HCT116 (cell line): ENCODE measurements around the gene MLX. TPM values are rescaled to one million over a fixed set of nuclear protein-coding genes. Genes with fewer than 3 reads are reported as not detected.

ENCODE experiments used
- ATAC-seq: fragments of 200-7000 bp; cut with Tn5 transposase; 2 replicates; pipeline ENCODE4 v1.9.1; 2020; ENCODE audit warnings: mild to moderate bottlenecking, moderate library complexity
- BruUV-seq: library from RNA; stranded (reverse); fragments of 400-500 nt; replicated peaks from 2 replicates; lab custom pipeline; 2021; lab: Mats Ljungman, UMichigan
- CTCF ChIA-PET: fragments of 300-600 bp; sonication (Branson Sonifier 250); formaldehyde crosslinking; loops from one replicate; lab custom pipeline; 2021; ENCODE audit warnings: antibody characterized with exemption; lab: Charles Lee
- POLR2A ChIA-PET: fragments of 300-600, 350-600 bp; sonication (Branson Sonifier 250); formaldehyde crosslinking; loops from one replicate; lab custom pipeline; 2021; ENCODE audit warnings: antibody characterized with exemption; lab: Charles Lee
- RAD21 ChIA-PET, 2 experiments: fragments of 300-600 bp; sonication (Branson Sonifier 250); formaldehyde crosslinking; loops; one replicate each; lab custom pipeline; 2023; ENCODE audit warnings: low total read pairs in 2 of 2; ENCODE audit not compliant: uncharacterized antibody in 2 of 2, unreplicated experiment in 2 of 2, low non-redundant PET in 1 of 2; lab: Charles Lee
- DNase-seq: peaks from one replicate; pipeline ENCODE4 v3.0.0-alpha.2; 2010; ENCODE audit warnings: low read depth, low spot score
- H2AFZ ChIP-seq: fragments of 200-600 bp; shearing (Covaris generic), sonication (generic); 2 replicates; pipeline ENCODE4 v1.6.1; 2017; ENCODE audit warnings: low read depth, mixed run types, mixed read lengths, antibody characterized with exemption, low read length; ENCODE audit not compliant: poor library complexity, severe bottlenecking
- H3K27ac ChIP-seq: 2 replicates; pipeline ENCODE4 v1.5.1; 2012; ENCODE audit warnings: low read depth, low read length
- H3K27me3 ChIP-seq: fragments of 200-600 bp; sonication (generic); 2 replicates; pipeline ENCODE4 v1.6.1; 2016; ENCODE audit warnings: mixed run types, low read length, mixed read lengths; ENCODE audit not compliant: insufficient read depth
- H3K36me3 ChIP-seq, 2 experiments: fragments of 200-500 bp in 1 of 2; fragments of 200-600 bp in 1 of 2; sonication (Bioruptor generic) in 1 of 2; sonication (generic) in 1 of 2; 2 replicates each; pipeline versions ENCODE4 v1.5.1 to v1.6.1; 2014 to 2016; ENCODE audit warnings: low read length in 2 of 2, inconsistent platforms in 1 of 2, mixed read lengths in 1 of 2, mixed run types in 1 of 2; ENCODE audit not compliant: insufficient read depth in 2 of 2, control insufficient read depth in 1 of 2
- H3K4me1 ChIP-seq, 2 experiments: fragments of 200-600 bp in 1 of 2; sonication (generic) in 1 of 2; 2 replicates each; pipeline versions ENCODE4 v1.5.1 to v1.6.1; 2012 to 2017; ENCODE audit warnings: low read length in 2 of 2, inconsistent platforms in 1 of 2, mild to moderate bottlenecking in 1 of 2, mixed read lengths in 1 of 2, mixed run types in 1 of 2, moderate library complexity in 1 of 2; ENCODE audit not compliant: insufficient read depth in 2 of 2, control insufficient read depth in 1 of 2
- H3K4me2 ChIP-seq: fragments of 200-600 bp; sonication (generic); 2 replicates; pipeline ENCODE4 v1.6.1; 2017; ENCODE audit warnings: mixed run types, low read length, mixed read lengths
- H3K4me3 ChIP-seq, 2 experiments: fragments of 200-600 bp in 1 of 2; sonication (generic) in 1 of 2; replicated peaks in 1 of 2; 2 replicates each; pipeline ENCODE4 v1.5.1; 2011 to 2016; ENCODE audit warnings: low read length in 2 of 2, control low read depth in 1 of 2, low read depth in 1 of 2, mild to moderate bottlenecking in 1 of 2, mixed read lengths in 1 of 2, mixed run types in 1 of 2
- H3K79me2 ChIP-seq: fragments of 200-600 bp; sonication (generic); 2 replicates; pipeline ENCODE4 v1.6.1; 2017; ENCODE audit warnings: mild to moderate bottlenecking, mixed run types, low read length, moderate library complexity, mixed read lengths; ENCODE audit not compliant: insufficient read depth
- H3K9ac ChIP-seq: fragments of 200-600 bp; sonication (generic); 2 replicates; pipeline ENCODE4 v1.6.1; 2016; ENCODE audit warnings: low read length, mixed read lengths
- H3K9me2 ChIP-seq: fragments of 200-600 bp; sonication (generic), shearing (Covaris generic); 2 replicates; pipeline ENCODE4 v1.6.1; 2017; ENCODE audit warnings: mixed run types, mild to moderate bottlenecking, moderate library complexity; ENCODE audit not compliant: insufficient read depth
- H3K9me3 ChIP-seq, 2 experiments: fragments of 200-500 bp in 1 of 2; fragments of 200-600 bp in 1 of 2; sonication (Bioruptor generic) in 1 of 2; sonication (generic) in 1 of 2; 2 replicates each; pipeline ENCODE4 v1.6.1; 2014 to 2017; ENCODE audit warnings: low read length in 2 of 2, mixed read lengths in 2 of 2, inconsistent platforms in 1 of 2, low read depth in 1 of 2, mild to moderate bottlenecking in 1 of 2, mixed run types in 1 of 2, moderate library complexity in 1 of 2; ENCODE audit not compliant: control insufficient read depth in 1 of 2, insufficient read depth in 1 of 2
- H4K20me1 ChIP-seq: fragments of 200-600 bp; sonication (generic), shearing (Covaris generic); 2 replicates; pipeline ENCODE4 v1.6.1; 2017; ENCODE audit warnings: mixed run types, mild to moderate bottlenecking, moderate library complexity; ENCODE audit not compliant: insufficient read depth
- CEBPB ChIP-seq: IDR thresholded peaks from 2 replicates; pipeline ENCODE4 v1.6.1; 2012; ENCODE audit warnings: low read depth
- EGR1 ChIP-seq: IDR thresholded peaks from 2 replicates; pipeline ENCODE4 v1.6.1; 2012; ENCODE audit warnings: low read depth
- ELF1 ChIP-seq: IDR thresholded peaks from 2 replicates; pipeline ENCODE4 v1.6.1; 2012; ENCODE audit warnings: low read depth, borderline replicate concordance
- EZH2 ChIP-seq: fragments of 200-600 bp; sonication (generic); IDR thresholded peaks from 2 replicates; pipeline ENCODE4 v1.6.1; 2017; ENCODE audit warnings: antibody characterized with exemption, mixed run types
- EZH2phosphoT487 ChIP-seq: fragments of 200-600 bp; IDR thresholded peaks from 2 replicates; pipeline ENCODE4 v1.6.1; 2018; ENCODE audit warnings: antibody characterized with exemption, borderline replicate concordance
- FOSL1 ChIP-seq: IDR thresholded peaks from 2 replicates; pipeline ENCODE4 v1.6.1; 2012; ENCODE audit warnings: low read depth
- POLR2A ChIP-seq: IDR thresholded peaks from 2 replicates; pipeline ENCODE4 v1.7.0; 2011; ENCODE audit warnings: borderline replicate concordance; ENCODE audit not compliant: insufficient read depth, insufficient read length; ENCODE audit errors: extremely low read depth
- POLR2AphosphoS5 ChIP-seq: IDR thresholded peaks from 2 replicates; pipeline ENCODE4 v1.6.1; 2011; ENCODE audit warnings: mild to moderate bottlenecking, low read depth, low read length, moderate library complexity
- SIN3A ChIP-seq: IDR thresholded peaks from 2 replicates; pipeline ENCODE4 v1.6.1; 2012; ENCODE audit warnings: low read depth
- TCF7L2 ChIP-seq: IDR thresholded peaks from 2 replicates; pipeline ENCODE4 v1.7.0; 2011; ENCODE audit warnings: borderline replicate concordance, inconsistent platforms; ENCODE audit not compliant: insufficient read depth, insufficient read length; ENCODE audit errors: extremely low read depth
- YY1 ChIP-seq: IDR thresholded peaks from 2 replicates; pipeline ENCODE4 v1.6.1; 2011; ENCODE audit warnings: low read length, low read depth, moderate library complexity, mild to moderate bottlenecking; ENCODE audit not compliant: insufficient replicate concordance; ENCODE audit errors: extremely low read depth
- ZFX ChIP-seq: fragments of 450-650 bp; IDR thresholded peaks from 2 replicates; pipeline ENCODE4 v1.6.1; 2017
- intact Hi-C: fragments of 100-400 bp; cut with micrococcal nuclease; formaldehyde crosslinking; loops from 2 replicates; pipeline ENCODE4 v1.10.0; 2022
- total RNA-seq: library from RNA; stranded (reverse); gene quantifications from one replicate; pipeline ENCODE4 v1.2.1, GENCODE V29; 2021; ENCODE audit not compliant: unreplicated experiment
- TF ChIP-seq, protein P1 (sequence below): IDR thresholded peaks from 2 replicates; pipeline ENCODE4 v1.6.1; 2012
- TF ChIP-seq, protein P2 (sequence below), 3 experiments: fragments of 200-600 bp in 1 of 3; sonication (generic) in 1 of 3; IDR thresholded peaks in 2 of 3; conservative IDR thresholded peaks in 1 of 3; 2 replicates each; pipeline ENCODE4 v1.5.1; 2012 to 2017; ENCODE audit warnings: low read depth in 2 of 3, low read length in 2 of 3, antibody characterized with exemption in 1 of 3, borderline replicate concordance in 1 of 3, control low read depth in 1 of 3, mild to moderate bottlenecking in 1 of 3, mixed read lengths in 1 of 3, mixed run types in 1 of 3, moderate library complexity in 1 of 3; ENCODE audit not compliant: insufficient read depth in 1 of 3
- TF ChIP-seq, protein P3 (sequence below): IDR thresholded peaks from 2 replicates; pipeline ENCODE4 v1.6.1; 2012; ENCODE audit warnings: low read depth

The MLX gene
- total RNA-seq, 1 experiment from 2014 or later, result 47.9 TPM

DNA sequence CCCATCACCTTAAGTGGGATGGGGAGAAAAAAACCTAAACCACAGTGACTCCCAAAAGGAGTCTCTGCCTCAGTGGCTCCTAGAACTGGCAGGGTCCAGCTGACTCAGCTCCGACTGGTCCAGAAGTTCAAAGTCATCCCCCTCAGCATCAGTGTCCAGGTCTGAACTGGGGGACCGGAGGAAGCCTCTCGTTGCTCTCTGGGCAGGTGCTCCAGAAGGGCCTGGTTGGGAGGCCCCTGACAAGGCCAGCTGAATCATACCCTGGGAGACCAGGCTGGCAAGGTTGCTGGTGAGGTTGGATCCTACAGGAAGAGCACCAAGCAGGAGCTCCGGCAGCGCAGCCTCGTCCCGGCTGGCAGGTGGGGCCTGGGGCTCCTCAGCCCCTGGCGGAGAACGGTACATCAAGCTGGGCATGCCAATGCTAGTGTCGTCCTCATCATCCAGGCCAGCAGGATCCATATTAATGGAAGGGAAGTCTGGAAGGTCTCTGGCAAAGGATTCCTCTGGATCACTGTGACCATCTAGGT lies 14.9 kb downstream of the MLX start:
- TF ChIP-seq EGR1 (no peak), EZH2 (no peak), CEBPB (no peak), ZFX (no peak), POLR2AphosphoS5 (no peak), SIN3A (no peak), FOSL1 (no peak), EZH2phosphoT487 (no peak), TCF7L2 (no peak), ELF1 (no peak), POLR2A (no peak), YY1 (no peak)
- TF ChIP-seq, protein P1, sequence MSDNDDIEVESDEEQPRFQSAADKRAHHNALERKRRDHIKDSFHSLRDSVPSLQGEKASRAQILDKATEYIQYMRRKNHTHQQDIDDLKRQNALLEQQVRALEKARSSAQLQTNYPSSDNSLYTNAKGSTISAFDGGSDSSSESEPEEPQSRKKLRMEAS, result no peak
- TF ChIP-seq, protein P2, sequence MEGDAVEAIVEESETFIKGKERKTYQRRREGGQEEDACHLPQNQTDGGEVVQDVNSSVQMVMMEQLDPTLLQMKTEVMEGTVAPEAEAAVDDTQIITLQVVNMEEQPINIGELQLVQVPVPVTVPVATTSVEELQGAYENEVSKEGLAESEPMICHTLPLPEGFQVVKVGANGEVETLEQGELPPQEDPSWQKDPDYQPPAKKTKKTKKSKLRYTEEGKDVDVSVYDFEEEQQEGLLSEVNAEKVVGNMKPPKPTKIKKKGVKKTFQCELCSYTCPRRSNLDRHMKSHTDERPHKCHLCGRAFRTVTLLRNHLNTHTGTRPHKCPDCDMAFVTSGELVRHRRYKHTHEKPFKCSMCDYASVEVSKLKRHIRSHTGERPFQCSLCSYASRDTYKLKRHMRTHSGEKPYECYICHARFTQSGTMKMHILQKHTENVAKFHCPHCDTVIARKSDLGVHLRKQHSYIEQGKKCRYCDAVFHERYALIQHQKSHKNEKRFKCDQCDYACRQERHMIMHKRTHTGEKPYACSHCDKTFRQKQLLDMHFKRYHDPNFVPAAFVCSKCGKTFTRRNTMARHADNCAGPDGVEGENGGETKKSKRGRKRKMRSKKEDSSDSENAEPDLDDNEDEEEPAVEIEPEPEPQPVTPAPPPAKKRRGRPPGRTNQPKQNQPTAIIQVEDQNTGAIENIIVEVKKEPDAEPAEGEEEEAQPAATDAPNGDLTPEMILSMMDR (IDR thresholded peaks at IDR 0.05 in 2 of 3, conservative IDR thresholded peaks at IDR 0.05 in 1 of 3; ENCODE audit: borderline replicate concordance in 1 of 3, insufficient read depth in 1 of 3, low read depth in 2 of 3, low read length in 2 of 3), result no peak
- TF ChIP-seq, protein P3, sequence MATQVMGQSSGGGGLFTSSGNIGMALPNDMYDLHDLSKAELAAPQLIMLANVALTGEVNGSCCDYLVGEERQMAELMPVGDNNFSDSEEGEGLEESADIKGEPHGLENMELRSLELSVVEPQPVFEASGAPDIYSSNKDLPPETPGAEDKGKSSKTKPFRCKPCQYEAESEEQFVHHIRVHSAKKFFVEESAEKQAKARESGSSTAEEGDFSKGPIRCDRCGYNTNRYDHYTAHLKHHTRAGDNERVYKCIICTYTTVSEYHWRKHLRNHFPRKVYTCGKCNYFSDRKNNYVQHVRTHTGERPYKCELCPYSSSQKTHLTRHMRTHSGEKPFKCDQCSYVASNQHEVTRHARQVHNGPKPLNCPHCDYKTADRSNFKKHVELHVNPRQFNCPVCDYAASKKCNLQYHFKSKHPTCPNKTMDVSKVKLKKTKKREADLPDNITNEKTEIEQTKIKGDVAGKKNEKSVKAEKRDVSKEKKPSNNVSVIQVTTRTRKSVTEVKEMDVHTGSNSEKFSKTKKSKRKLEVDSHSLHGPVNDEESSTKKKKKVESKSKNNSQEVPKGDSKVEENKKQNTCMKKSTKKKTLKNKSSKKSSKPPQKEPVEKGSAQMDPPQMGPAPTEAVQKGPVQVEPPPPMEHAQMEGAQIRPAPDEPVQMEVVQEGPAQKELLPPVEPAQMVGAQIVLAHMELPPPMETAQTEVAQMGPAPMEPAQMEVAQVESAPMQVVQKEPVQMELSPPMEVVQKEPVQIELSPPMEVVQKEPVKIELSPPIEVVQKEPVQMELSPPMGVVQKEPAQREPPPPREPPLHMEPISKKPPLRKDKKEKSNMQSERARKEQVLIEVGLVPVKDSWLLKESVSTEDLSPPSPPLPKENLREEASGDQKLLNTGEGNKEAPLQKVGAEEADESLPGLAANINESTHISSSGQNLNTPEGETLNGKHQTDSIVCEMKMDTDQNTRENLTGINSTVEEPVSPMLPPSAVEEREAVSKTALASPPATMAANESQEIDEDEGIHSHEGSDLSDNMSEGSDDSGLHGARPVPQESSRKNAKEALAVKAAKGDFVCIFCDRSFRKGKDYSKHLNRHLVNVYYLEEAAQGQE, result no peak
- TF ChIP-seq, all 23 proteins: peak for 0
- Histone ChIP-seq H3K4me1 (peaks cover 4 to 6% of the 10 kb centered on the region in 2 experiments; a peak in 2 of 4 replicates), H3K4me2 (no peak overlapping the region), H3K27ac (no peak overlapping the region), H4K20me1 (no peaks in the 10 kb centered on the region), H3K9me2 (no peaks in the 10 kb centered on the region), H3K36me3 (peaks cover 27 to 30% of the 10 kb centered on the region in 2 experiments; a peak in 3 of 4 replicates), H3K9ac (no peak overlapping the region), H3K27me3 (no peaks in the 10 kb centered on the region), H2AFZ (no peak overlapping the region), H3K79me2 (peaks cover 14% of the 10 kb centered on the region), H3K4me3 (no peak overlapping the region), H3K9me3 (no peaks in the 10 kb centered on the region)
- CTCF ChIA-PET, result no interaction called here
- ATAC-seq (no peak), DNase-seq (no peak)
- intact Hi-C loops, result no loop called here
- POLR2A ChIA-PET, result interaction anchor here (0.6 kb wide), 1 partner anchor 16 kb away, joined by 4 read pairs; no protein-coding TSS in a partner anchor
- RAD21 ChIA-PET, result no interaction called here
- no TSS peak for BruUV-seq
